Fibroblast of lung (primary cell): Measurements from ENCODE around the gene C3orf85.

Source experiments
- EZH2 ChIP-seq: IDR thresholded peaks from 2 replicates; pipeline ENCODE4 v1.5.1; 2012; ENCODE audit warnings: low read length, control low read depth, mild to moderate bottlenecking; ENCODE audit errors: missing control alignments
- TF ChIP-seq, protein P1 (sequence below), 2 donors: IDR thresholded peaks in 1 of 2; conservative IDR thresholded peaks in 1 of 2; 1 replicate in 1 of 2; 2 replicates in 1 of 2; pipeline ENCODE4 v1.5.1; 2011 to 2012; ENCODE audit warnings: low read length in 2 of 2, control low read depth in 1 of 2, inconsistent platforms in 1 of 2, low read depth in 1 of 2, mild to moderate bottlenecking in 1 of 2

DNA sequence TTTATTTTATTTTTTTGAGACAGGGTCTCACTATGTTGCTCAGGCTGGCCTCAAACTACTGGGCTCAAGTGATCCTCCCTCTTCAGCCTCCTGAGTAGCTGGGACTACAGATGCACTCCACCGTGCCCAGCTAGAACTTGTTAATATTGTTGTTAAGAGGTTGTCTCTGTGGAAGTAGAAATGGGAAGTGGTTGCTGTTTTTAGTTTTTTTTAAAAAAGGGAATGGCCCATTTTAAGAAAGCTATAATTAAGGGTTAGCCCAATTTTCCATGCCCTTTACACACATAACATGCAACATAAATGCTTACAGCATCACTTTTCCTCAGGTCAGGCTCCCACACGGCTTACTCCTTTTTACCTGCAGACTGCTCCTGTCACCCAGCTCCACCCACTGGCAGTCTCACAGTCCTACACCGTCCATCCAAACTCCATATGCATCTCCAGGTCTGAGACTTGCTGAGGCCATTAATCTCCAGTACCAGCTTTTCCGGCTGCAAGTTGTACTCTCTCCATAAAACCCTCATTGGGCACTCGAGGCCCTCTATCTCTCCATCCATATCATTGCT, 38.4 kb upstream of the C3orf85 start:
- TF ChIP-seq, protein P1, sequence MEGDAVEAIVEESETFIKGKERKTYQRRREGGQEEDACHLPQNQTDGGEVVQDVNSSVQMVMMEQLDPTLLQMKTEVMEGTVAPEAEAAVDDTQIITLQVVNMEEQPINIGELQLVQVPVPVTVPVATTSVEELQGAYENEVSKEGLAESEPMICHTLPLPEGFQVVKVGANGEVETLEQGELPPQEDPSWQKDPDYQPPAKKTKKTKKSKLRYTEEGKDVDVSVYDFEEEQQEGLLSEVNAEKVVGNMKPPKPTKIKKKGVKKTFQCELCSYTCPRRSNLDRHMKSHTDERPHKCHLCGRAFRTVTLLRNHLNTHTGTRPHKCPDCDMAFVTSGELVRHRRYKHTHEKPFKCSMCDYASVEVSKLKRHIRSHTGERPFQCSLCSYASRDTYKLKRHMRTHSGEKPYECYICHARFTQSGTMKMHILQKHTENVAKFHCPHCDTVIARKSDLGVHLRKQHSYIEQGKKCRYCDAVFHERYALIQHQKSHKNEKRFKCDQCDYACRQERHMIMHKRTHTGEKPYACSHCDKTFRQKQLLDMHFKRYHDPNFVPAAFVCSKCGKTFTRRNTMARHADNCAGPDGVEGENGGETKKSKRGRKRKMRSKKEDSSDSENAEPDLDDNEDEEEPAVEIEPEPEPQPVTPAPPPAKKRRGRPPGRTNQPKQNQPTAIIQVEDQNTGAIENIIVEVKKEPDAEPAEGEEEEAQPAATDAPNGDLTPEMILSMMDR (conservative IDR thresholded peaks at IDR 0.05 in 1 of 2, IDR thresholded peaks at IDR 0.05 in 1 of 2; ENCODE audit: low read depth in 1 of 2, low read length in 2 of 2), result no peak
- no peak for TF ChIP-seq EZH2
